Measurements from ENCODE around the gene CCDC186. TPM values are rescaled to one million over a fixed set of nuclear protein-coding genes. Genes with fewer than 3 reads are reported as not detected.

CCDC186 gene
- total RNA-seq, 1 donor from 2014 or later = 15.7 TPM

DNA sequence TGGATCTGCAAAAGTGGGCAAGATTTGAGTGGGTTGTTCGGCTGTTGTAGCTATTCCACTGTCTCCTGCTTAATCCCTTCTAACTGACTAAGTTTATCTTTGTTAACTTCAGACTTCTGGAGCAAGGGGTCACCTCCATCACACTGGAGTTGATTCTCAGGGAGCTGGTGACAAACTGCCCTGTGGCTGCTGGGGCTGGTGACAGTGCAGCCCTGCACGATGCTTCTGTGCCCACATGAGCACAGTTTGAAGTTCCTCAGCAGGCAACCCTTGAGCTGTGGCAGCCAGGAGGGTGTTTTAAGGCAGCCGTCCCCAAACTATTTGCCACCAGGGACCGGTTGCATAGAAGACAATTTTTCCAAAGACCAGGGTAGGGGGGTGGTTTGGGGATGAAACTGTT lies 89.8 kb downstream of the CCDC186 start:
- Mint-ChIP-seq H3K27me3 (ENCODE audit: unreplicated experiment) (peaks cover 3% of the 10 kb centered on the region), H3K27ac (ENCODE audit: unreplicated experiment) (no peak overlapping the region), H3K4me1 (ENCODE audit: low read depth, unreplicated experiment) (peaks cover 4% of the 10 kb centered on the region), H3K9me3 (ENCODE audit: unreplicated experiment) (peaks cover 3% of the 10 kb centered on the region), H3K4me3 (ENCODE audit: unreplicated experiment) (no peak overlapping the region), H3K36me3 (ENCODE audit: unreplicated experiment) (no peaks in the 10 kb centered on the region)
- no peak for TF ChIP-seq CTCF (IDR thresholded peaks at IDR 0.05; ENCODE audit: partially characterized antibody, unreplicated experiment)
- DNase-seq = no peak

GRCh38 chr10:114083040-114083439 lies 91.0 kb downstream of the CCDC186 start:
- H3K36me3 Mint-ChIP-seq (ENCODE audit: unreplicated experiment) = no peaks in the 10 kb centered on the region

DNA sequence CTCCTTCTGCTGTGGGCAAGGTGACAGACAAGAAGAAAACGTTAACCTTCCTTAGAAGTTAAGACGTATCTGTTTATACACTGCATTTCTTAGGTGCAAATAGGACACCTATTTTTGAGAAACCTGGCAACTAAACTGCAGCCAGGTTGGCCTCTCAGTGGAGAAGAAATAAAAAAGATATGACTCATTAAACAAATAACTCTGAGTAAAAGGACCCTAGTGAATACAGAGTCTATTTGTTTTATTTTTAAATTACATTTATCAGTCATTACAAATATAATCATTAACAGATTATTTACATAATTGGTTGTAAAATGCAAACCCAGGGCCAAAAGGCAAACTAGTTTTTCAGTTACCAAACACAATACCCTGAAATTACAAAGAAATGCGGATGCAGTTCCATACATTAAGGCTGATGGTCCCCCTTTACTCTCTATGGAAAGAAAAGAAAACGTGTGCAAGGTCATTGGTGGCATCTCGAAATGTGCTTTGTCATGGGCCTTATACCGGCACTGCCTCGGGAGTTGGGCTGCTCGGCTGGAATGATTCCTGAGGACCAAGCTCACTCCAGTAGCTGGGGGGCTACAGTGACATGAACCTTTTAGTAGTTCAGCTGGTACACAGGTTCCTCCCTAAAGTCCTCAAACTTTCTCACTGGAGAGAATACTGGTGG lies 92.0 kb downstream of the CCDC186 start:
- peaks cover 3% of the 10 kb centered on the region for H3K9me3 Mint-ChIP-seq (ENCODE audit: unreplicated experiment)
- no peaks in the 10 kb centered on the region for H3K36me3 Mint-ChIP-seq (ENCODE audit: unreplicated experiment)
- peaks cover 3% of the 10 kb centered on the region for H3K27me3 Mint-ChIP-seq (ENCODE audit: unreplicated experiment)
- peaks cover 4% of the 10 kb centered on the region for H3K4me1 Mint-ChIP-seq (ENCODE audit: low read depth, unreplicated experiment)
- no peak for TF ChIP-seq CTCF (IDR thresholded peaks at IDR 0.05; ENCODE audit: partially characterized antibody, unreplicated experiment)
- no peak overlapping the region for H3K4me3 Mint-ChIP-seq (ENCODE audit: unreplicated experiment)
- H3K27ac Mint-ChIP-seq (ENCODE audit: unreplicated experiment) = no peak overlapping the region
- no peak for DNase-seq

More at GRCh38 chr10:114083040-114083439, 91.0 kb downstream of the CCDC186 start:
- H3K27ac Mint-ChIP-seq (ENCODE audit: unreplicated experiment) = no peak overlapping the region
- no peak overlapping the region for H3K4me3 Mint-ChIP-seq (ENCODE audit: unreplicated experiment)
- H3K4me1 Mint-ChIP-seq (ENCODE audit: low read depth, unreplicated experiment) = peaks cover 4% of the 10 kb centered on the region
- TF ChIP-seq CTCF (IDR thresholded peaks at IDR 0.05; ENCODE audit: partially characterized antibody, unreplicated experiment) = no peak
- H3K9me3 Mint-ChIP-seq (ENCODE audit: unreplicated experiment) = peaks cover 3% of the 10 kb centered on the region
- no peak for DNase-seq
- peaks cover 3% of the 10 kb centered on the region for H3K27me3 Mint-ChIP-seq (ENCODE audit: unreplicated experiment)

DNA sequence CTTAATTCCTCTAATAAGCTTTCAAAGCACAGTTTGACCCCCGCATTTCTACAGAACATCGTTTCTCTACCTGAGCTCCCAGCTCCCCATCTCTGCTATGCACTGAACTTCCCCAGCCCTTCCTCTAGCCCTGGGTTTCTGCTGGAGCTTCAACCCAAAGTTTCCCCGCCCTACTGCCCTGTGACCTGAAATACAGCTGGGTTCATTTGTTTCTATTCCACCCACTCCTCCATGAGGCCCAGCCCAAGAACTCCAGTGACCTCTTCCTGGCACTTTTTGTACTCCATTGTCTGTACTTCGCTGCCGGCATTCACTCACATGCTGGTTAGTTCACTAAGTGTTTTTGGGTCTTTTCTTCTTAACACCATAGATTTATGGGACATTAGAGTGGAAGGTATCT lies 94.6 kb downstream of the CCDC186 start:
- DNase-seq = no peak
- H3K36me3 Mint-ChIP-seq (ENCODE audit: unreplicated experiment) = no peaks in the 10 kb centered on the region
- no peak overlapping the region for H3K27ac Mint-ChIP-seq (ENCODE audit: unreplicated experiment)
- H3K9me3 Mint-ChIP-seq (ENCODE audit: unreplicated experiment) = no peaks in the 10 kb centered on the region
- H3K27me3 Mint-ChIP-seq (ENCODE audit: unreplicated experiment) = no peaks in the 10 kb centered on the region
- peaks cover 4% of the 10 kb centered on the region for H3K4me1 Mint-ChIP-seq (ENCODE audit: low read depth, unreplicated experiment)
- H3K4me3 Mint-ChIP-seq (ENCODE audit: unreplicated experiment) = no peak overlapping the region
- TF ChIP-seq CTCF (IDR thresholded peaks at IDR 0.05; ENCODE audit: partially characterized antibody, unreplicated experiment) = no peak

DNA sequence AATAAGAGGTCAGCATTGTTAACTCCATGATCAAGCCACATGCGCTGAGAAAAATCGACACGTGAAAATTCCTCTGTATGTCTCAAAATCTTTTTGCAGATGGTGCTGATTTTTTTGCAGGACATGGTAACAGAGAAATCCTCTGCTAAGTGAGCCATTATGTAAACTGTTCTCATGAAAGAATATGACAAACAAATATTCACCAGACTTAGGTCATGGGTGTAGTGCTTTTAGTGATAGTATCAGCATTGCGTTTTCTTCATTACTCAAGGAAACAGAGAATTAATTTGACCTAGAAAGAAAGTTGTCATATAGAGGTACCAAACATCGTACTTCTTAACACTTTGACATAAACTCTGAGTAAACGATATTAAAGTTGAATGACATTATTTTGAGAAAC lies 95.7 kb downstream of the CCDC186 start:
- Mint-ChIP-seq H3K36me3 (ENCODE audit: unreplicated experiment) (no peaks in the 10 kb centered on the region), H3K9me3 (ENCODE audit: unreplicated experiment) (no peaks in the 10 kb centered on the region), H3K27me3 (ENCODE audit: unreplicated experiment) (no peaks in the 10 kb centered on the region), H3K4me3 (ENCODE audit: unreplicated experiment) (no peak overlapping the region), H3K4me1 (ENCODE audit: low read depth, unreplicated experiment) (peaks cover 4% of the 10 kb centered on the region), H3K27ac (ENCODE audit: unreplicated experiment) (no peak overlapping the region)
- TF ChIP-seq CTCF (IDR thresholded peaks at IDR 0.05; ENCODE audit: partially characterized antibody, unreplicated experiment) = no peak
- no peak for DNase-seq
